GM12864 (cell line): Measurements from ENCODE around the gene SOX30.

Source experiments
- DNase-seq: peaks from one replicate; pipeline ENCODE4 v3.0.0-alpha.2; 2011; ENCODE audit warnings: low read depth
- H3K4me3 ChIP-seq: 2 replicates; pipeline ENCODE4 v1.5.1; 2011; ENCODE audit warnings: mild to moderate bottlenecking, low read depth, low read length, control low read depth
- CTCF ChIP-seq: IDR thresholded peaks from 2 replicates; pipeline ENCODE4 v1.5.1; 2011; ENCODE audit warnings: low read depth, mild to moderate bottlenecking, moderate library complexity, low read length, control low read depth, inconsistent platforms; ENCODE audit errors: missing control alignments

SOX30 gene

GRCh38 chr5:157640406-157641066 is 11.7 kb downstream of the SOX30 start:
- no peak for TF ChIP-seq CTCF

GRCh38 chr5:157630341-157630740 is 21.9 kb downstream of the SOX30 start:
- TF ChIP-seq CTCF, result no peak
- H3K4me3 ChIP-seq, result no peak overlapping the region
- no peak for DNase-seq

More at GRCh38 chr5:157640406-157641066, 11.7 kb downstream of the SOX30 start:
- DNase-seq, result no peak
- no peak overlapping the region for H3K4me3 ChIP-seq

GRCh38 chr5:157626831-157627230 is 25.4 kb downstream of the SOX30 start:
- no peak for DNase-seq
- no peak for TF ChIP-seq CTCF
- no peak overlapping the region for H3K4me3 ChIP-seq

- no peak for DNase-seq
- H3K4me3 ChIP-seq, result no peak overlapping the region
Observed at GRCh38 chr5:157624144-157624543, 28.1 kb downstream of the SOX30 start.

GRCh38 chr5:157620776-157621175 is 31.5 kb downstream of the SOX30 start:
- H3K4me3 ChIP-seq, result no peak overlapping the region
- TF ChIP-seq CTCF, result no peak
- no peak for DNase-seq

More at GRCh38 chr5:157624144-157624543, 28.1 kb downstream of the SOX30 start:
- no peak for TF ChIP-seq CTCF

- no peak for TF ChIP-seq CTCF
- no peak overlapping the region for H3K4me3 ChIP-seq
- no peak for DNase-seq
Observed at GRCh38 chr5:157618191-157618765, 34.0 kb downstream of the SOX30 start.

GRCh38 chr5:157616785-157617184 is 35.5 kb downstream of the SOX30 start:
- no peak for TF ChIP-seq CTCF
- DNase-seq, result no peak
- no peak overlapping the region for H3K4me3 ChIP-seq
